NCI-H2081 treated with DMSO at 0.1 percent for 48 hours (cell line): ENCODE results near the gene METTL5.
A peak's percentile ranks its signal among the peaks of the same experiment; 100 is the strongest.
"Not testable (repeated sequence)": the region's sequence is repeated elsewhere in the genome, so short reads cannot be mapped to it uniquely, and the experiment has no call there.

Source experiments
- DNase-seq: peaks from one replicate; lab custom pipeline; 2025; lab: John Stamatoyannopoulos, UW

METTL5 gene

GRCh38 chr2:169828141-169828811 is 3.6 kb upstream of the METTL5 start:
- no peak for DNase-seq

- DNase-seq: peak; percentile 63
These were observed 2.8 kb upstream of the METTL5 start, which contains the start of gene UBR3 for GRCh38 chr2:169827272-169828140. UBR3 (plus strand) TSS chr2:169827454; CDS start chr2:169827508, 54 bp downstream.

- no peak for DNase-seq
These were observed 721 bp downstream of the METTL5 start for GRCh38 chr2:169823996-169824372.

DNA sequence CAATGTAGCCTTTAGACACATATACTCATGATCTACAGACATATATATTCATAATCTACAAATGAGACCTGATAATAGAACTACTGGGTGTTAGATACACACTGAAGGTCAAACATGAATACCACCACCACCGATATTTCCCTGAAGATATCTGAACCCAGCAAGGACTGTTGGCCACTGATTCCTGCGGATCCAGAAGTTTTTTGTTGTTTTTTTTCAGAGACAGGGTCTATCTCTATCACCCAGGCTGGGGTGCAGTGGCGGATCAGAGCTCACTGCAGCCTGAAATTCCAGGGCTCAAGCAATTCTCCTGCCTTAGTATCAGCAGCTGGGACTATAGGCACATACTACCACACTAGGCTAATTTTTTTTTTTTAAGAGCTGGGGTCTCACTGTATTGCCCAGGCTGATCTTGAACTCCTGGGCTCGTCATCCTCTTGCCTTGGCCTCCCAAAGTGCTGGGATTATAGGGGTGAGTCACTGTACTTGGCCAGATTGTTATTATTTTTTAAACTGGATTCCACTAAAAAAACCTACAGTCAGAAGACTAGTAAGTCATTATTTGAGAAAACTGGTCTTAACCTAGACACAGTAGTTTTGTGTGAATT is 1.8 kb downstream of the METTL5 start:
- no peak for DNase-seq

DNA sequence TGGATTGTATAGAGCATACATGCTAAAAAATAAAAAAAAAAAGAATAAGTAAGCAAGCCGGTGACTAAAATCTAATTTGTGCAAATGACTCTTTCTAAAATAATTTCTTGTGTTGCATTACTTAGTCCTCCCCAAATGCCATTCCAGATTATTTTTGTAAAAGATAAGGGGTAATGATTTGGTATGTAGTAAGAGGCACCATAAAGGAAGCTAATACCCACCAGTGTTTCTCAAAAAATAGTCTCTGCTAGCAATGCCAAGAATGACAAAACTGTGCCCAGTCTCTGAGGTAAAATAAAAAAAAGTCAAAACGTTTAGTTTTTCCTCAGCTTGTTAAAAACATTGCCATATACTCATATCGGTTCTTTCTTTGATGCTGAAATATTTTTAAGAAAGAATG is 2.7 kb downstream of the METTL5 start:
- DNase-seq: no peak

- DNase-seq: not testable (repeated sequence)
These were observed 4.6 kb downstream of the METTL5 start for GRCh38 chr2:169820101-169820500.

DNA sequence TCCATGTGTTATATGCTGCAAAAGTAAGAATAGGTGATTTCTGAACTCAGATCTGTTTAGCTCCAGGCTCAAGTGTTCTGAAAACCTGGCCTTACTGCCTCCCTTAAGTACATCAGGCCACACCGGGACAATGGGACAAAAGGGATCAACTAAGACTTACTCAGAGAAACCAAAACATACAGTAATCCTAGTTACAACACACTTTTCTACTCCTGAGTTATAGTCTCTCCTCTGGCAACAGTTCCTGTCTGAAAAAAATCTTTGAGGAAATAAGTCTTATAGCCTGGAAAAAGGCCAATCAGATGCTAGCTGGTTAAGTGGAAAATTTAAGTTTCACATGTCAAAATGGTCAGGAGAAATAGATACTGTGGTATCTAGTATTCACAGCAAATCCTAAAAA is 5.6 kb downstream of the METTL5 start:
- no peak for DNase-seq

GRCh38 chr2:169818241-169818640 is 6.5 kb downstream of the METTL5 start:
- no peak for DNase-seq

DNA sequence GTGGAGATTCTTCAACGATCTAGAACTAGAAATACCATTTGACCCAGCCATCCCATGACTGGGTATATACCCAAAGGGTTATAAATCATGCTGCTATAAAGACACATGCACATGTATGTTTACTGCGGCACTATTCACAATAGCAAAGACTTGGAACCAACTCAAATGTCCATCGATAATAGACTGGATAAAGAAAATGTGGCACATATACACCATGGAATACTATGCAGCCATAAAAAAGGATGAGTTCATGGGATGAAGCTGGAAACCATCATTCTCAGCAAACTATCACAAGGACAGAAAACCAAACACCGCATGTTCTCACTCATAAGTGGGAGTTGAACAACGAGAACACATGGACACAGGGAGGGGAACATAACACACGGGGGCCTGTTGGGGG is 7.3 kb downstream of the METTL5 start:
- not testable (repeated sequence) for DNase-seq

- DNase-seq: not testable (repeated sequence)
These were observed 7.7 kb downstream of the METTL5 start for GRCh38 chr2:169816961-169817360.

- DNase-seq: no peak
These were observed 8.9 kb downstream of the METTL5 start for GRCh38 chr2:169815849-169816248.

GRCh38 chr2:169808221-169808620 is 16.5 kb downstream of the METTL5 start:
- DNase-seq: no peak

- no peak for DNase-seq
These were observed 18.1 kb downstream of the METTL5 start for GRCh38 chr2:169806586-169806985.

DNA sequence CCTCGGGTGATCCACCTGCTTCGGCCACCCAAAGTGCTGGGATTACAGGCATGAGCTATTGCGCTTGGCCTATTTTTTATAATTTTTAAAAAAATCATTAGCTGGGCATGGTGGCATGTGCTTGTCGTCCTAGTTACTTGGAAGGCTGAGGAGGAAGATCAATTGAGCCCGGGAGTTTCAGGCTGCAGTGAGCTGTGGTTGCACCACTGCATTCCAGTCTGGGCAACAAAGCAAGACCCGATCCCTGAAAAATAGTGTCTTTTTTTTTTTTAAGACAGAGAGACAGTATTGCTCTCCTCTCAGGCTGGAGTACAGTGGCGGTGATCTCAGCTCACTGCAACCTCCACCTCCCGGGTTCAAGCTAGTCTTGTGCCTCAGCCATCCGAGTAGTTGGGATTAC is 21.2 kb downstream of the METTL5 start:
- no peak for DNase-seq

- peak; percentile 72 for DNase-seq
These were observed 25.8 kb downstream of the METTL5 start, which contains the start of gene SSB for GRCh38 chr2:169798718-169799592. SSB (plus strand) TSS chr2:169798871; CDS start chr2:169800961, 2,090 bp downstream.

DNA sequence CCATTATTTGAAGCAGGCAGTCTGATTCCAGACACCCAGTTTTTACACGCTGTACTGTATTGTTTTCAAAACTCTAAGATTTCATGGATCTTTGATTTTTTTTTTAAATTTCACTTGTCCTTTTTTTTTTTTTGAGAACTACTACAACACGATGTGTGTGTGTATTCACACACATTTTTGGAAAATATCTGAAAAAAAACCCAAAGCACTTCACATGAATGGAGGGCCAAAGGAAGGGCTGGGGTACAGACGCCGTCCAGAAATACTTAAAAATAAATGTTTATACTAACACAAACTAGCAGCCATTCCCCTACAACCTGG is 26.3 kb downstream of the METTL5 start:
- no peak for DNase-seq

DNA sequence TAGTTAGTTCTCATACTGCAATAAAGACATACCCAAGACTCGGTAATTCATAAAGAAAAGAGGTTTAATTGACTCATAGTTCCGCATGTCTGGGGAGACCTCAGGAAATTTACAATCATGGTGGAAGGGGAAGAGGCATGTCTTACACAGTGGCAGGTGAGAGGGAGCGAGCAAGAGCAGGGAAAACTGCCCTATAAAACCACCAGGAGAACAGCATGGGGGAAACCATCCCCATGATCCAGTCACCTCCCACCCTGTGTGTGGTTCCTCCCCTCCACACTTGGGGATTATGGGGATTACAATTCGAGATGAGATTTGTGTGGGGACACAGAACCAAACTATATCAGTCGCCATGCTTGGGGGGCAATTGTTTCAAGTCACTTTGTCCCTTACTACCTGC is 27.1 kb downstream of the METTL5 start:
- no peak for DNase-seq

GRCh38 chr2:169796441-169796840 is 28.3 kb downstream of the METTL5 start:
- DNase-seq: no peak

DNA sequence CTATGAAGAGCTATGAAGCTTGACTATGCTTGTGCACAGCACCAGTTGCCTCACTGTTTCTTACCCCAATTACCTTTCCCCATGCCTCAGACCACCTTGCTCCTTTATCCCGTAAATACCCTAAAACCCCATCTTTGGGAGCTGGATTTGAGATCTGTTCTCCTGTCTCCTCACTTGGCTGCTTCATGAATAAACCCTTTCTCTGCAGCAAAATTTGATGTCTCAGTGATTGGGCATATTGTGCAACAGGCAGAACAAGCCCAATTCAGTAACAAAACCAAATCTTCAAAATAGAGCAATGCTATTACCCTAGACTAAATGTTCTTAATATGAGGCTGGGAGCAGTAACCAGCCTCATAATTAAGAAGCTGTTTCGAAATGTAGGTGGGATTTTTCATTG is 29.5 kb downstream of the METTL5 start:
- no peak for DNase-seq

DNA sequence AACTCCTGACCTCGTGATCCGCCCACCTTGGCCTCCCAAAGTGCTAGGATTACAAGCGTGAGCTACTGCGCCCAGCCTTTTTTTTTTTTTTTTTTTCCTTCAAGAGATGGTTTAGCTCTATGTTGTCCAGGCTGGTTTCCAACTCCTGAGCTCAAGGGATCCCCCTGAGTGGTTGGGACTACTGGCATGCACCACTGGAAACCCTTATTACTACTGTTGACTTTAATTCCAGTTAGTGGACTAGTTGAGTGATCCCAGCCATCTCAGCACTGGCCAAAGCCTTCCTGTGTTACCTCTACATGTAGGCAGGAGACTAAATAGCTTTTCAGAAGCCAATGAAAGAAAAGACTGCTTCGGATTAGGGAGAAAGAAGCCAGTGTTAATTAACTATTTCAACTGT is 34.1 kb downstream of the METTL5 start:
- no peak for DNase-seq

- no peak for DNase-seq
These were observed 42.2 kb downstream of the METTL5 start for GRCh38 chr2:169782513-169782912.
